NCI-H2227 (cell line): ENCODE results near the gene GIT1.

Experiments used
- DNase-seq: peaks from one replicate; lab custom pipeline; 2025; ENCODE audit not compliant: unreplicated experiment; lab: John Stamatoyannopoulos, UW

Gene GIT1

GRCh38 chr17:29615492-29616299 is 26.2 kb upstream of the GIT1 start:
- DNase-seq: no peak

DNA sequence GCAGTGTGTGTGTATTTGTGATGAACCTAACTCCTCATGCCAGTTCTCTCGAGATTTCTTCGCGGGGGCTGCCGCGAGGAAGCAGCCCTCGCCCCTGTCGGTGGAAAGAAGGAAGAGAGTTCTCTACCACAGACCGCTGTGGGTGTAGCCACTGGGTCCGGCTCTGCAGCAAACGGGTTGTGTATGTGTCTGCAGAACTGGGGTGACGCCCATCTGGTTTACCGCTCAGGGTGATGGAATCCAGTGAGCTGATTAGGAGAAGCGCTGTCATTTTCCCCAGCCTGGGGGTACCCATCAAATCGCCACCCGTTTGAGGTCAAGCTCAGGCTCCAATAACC is 25.6 kb upstream of the GIT1 start:
- DNase-seq: no peak

- no peak for DNase-seq
These were observed 25.1 kb upstream of the GIT1 start for GRCh38 chr17:29614349-29615047.

GRCh38 chr17:29613856-29614255 is 24.4 kb upstream of the GIT1 start:
- DNase-seq: no peak

DNA sequence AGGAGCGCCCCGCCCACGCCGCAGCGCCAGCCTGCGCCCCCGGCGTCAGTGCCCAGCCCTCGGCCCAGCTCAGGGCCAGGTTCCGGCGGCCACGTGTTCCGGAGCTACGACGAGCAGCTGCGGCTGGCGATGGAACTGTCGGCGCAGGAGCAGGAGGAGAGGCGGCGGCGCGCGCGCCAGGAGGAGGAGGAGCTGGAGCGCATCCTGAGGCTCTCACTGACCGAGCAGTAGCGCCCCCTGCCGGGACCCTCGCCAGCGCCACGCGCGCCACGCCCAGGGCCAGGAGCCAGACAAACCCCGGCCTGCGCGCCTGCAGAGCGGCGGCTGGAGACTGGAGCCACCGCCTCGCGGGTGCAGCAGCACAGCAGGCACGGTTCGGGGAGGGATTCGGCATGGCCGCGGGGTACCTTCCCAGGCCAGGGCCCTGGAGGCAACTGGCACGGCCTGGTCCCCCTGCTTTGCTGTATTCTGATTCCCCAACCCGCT is 23.9 kb upstream of the GIT1 start:
- DNase-seq: no peak

DNA sequence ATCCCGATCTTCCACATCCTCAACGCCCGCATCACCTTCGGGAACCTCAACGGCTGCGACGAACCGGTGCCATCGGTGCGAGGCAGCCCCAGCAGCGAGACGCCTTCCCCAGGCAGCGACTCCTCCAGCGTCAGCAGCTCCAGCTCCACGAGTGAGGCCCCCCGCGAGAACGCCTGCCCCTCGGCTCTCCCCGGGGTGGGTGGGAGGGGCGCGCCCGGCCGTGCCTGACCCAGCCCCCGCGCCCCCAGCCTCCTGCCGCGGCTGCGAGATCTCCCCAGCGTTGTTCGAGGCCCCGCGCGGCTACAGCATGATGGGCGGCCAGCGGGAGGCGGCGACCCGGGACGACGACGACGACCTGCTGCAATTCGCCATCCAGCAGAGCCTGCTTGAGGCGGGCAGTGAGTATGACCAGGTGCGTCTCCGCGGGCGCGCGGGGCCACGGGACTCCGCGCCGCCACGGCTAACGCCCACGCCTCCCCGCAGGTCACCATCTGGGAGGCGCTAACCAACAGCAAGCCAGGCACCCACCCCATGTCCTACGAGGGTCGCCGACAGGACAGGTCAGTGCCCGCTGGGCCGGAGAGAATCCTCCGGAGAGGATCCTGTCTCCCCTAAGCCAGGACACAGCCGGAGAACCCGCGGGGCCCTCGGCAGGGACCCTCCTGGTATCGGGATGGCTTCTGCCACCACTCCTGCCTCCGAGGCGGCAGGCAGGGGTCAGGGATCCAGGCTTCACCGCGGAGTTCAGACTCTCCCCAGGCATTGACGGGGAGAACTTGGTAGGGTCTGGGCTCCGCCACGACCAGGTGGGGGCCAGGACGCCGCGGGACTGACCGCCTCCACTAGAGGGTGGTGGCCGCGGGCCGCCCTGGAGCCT is 23.2 kb upstream of the GIT1 start:
- DNase-seq: no peak

DNA sequence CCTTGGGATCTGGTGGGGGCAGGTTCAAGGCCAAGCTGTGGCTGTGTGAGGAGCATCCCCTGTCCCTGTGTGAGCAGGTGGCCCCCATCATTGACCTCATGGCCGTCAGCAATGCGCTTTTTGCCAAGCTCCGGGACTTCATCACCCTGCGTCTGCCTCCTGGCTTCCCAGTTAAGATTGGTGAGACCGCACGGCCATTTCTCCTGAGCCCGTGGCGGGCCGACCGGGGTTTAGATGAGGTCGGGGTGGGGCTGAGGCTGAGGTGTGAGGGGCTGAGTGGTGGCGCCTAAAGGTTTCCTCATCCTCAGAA is 22.6 kb upstream of the GIT1 start:
- DNase-seq: no peak

- no peak for DNase-seq
These were observed 22.1 kb upstream of the GIT1 start for GRCh38 chr17:29611351-29612093.

DNA sequence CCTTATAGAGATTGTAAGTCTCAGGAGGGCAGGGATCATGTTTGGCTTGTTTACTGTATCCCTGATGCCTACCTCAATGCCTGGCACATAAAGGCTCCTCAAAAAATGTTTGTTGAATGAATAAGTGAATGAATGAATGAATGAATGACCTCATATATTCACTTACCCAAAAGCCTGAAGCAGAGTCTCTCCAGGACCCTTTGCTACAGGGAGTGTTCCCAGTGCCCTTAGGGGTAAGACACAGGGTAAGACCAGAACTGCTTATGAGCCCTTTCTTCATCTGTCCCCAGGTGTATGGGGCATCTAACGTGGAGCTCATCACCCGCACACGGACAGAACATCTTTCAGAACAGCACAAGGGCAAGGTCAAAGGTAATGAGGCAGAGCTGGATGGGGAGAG is 20.9 kb upstream of the GIT1 start:
- no peak for DNase-seq

- DNase-seq: no peak
These were observed 19.5 kb upstream of the GIT1 start for GRCh38 chr17:29608986-29609385.

DNA sequence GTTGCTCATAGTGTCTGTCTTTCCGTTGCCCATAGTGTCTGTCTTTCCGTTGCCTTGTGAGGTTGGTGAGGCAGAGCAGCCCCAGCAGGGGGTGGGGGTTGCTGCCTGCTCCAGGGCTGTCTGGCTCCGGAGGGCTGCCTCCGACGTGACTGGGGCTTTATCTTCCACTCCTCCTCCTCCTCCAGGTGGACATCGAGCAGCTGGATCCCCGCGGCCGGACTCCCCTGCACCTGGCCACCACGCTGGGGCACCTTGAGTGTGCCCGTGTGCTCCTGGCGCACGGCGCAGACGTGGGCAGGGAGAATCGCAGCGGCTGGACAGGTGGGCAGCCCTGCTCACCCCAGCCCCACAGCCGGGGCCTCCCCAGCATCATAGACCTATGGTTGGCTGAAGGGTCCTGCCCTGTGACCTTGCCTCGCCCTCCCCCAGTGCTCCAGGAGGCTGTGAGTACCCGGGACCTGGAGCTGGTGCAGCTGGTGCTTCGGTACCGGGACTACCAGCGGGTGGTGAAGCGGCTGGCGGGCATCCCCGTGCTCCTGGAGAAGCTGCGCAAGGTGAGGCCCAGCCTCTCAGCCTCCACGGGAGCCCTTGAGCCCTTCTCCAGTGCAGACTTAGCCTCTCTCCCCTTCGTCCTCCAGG is 18.2 kb upstream of the GIT1 start:
- DNase-seq: no peak

DNA sequence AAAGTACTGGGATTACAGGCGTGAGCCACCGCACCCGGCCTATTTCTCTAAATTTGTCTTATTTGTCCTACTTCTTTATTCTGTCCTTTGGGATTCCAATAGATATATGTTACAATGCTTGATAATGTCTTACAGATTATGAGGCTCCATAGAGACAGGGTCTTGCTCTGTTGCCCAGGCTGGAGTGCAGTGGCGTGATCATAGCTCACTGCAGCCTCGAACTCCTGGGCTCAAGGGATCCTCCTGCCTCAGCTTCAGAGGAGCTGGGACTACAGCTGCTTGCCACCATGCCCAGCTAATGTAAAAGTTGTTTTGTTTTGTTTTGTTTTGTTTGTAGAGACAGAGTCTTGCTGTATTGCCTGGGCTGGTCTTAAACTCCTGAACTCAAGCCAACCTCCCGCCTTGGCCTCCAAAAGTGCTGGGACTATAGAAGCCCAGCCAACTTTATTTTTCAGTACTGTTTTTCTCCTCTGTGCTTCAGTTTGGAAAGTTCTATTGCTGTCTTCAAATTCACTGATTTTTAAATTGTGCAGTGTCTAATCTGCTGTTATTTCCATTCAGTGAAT is 13.7 kb upstream of the GIT1 start:
- DNase-seq: no peak

DNA sequence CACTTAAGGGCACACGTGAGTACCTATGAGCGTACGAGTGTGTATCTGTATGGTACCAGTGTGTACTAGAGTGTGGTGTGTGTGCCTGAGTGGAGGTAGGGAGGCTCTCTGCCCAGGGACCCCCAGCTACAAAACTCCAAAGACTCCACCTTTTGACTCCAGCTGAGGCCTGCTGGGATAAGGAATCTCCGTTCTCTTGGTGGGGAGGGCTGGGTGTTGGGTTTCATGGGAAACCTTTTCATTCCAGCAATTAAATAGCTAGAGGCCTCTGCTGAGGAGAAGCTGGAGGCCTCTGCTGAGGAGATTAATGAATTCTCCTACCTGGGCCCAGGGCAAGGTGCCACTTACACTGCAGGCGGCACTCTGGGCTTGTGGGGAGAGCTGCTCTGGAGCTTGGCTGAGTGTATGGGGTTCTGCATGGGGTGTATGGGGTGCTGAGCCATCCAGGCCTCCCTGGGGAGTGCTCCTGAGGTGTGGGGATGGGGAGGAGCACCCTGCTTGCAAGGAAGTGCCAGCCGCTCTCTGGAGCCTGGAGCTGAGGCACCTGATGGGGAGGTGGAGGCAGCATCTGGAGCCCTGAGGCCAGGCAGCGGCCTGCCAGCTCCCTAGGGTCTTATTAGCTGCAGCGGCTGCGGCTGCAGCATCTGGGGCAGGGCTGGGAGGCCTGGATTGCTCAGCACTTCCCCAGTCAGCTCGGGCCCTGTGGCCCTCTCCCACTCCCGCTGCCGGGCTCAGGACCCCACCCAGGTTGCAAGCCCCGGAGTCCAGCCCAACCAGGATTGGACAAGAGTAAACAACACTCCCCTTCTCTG is 8.1 kb upstream of the GIT1 start:
- DNase-seq: peak; percentile 19

DNA sequence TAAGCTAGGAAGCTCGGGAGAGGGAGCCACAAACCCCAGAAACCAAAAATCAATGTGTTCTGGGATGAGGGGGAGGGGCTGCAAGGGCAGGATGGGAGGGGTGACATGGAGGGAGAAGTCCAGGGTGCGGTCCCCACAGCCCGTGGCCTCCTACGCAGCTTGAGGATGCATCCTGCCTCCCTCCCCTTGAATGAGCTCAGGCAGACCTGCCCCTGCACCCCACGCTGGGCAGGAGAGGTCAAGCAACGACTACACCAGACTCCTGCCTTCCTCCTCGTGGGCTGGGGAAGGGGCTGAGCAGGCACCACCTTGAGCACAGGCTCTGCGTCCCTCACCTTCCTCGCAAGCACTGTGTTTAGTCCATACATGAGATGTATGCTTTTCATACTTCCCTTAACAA is 7.4 kb upstream of the GIT1 start:
- DNase-seq: no peak

GRCh38 chr17:29595943-29596774 is 6.7 kb upstream of the GIT1 start:
- DNase-seq: no peak

- no peak for DNase-seq
These were observed 5.9 kb upstream of the GIT1 start for GRCh38 chr17:29595107-29595942.

GRCh38 chr17:29594519-29595090 is 5.2 kb upstream of the GIT1 start:
- DNase-seq: no peak
